GM12878 (cell line): ENCODE measurements around the gene MAD2L1BP.

Experiments
- CTCF ChIP-seq, 3 experiments: IDR thresholded peaks in 2 of 3; conservative IDR thresholded peaks in 1 of 3; 2 replicates each; pipeline ENCODE4 v1.5.1; 2011; ENCODE audit warnings: low read depth in 3 of 3, low read length in 3 of 3, mild to moderate bottlenecking in 3 of 3, control low read depth in 2 of 3, moderate library complexity in 2 of 3, inconsistent platforms in 1 of 3, mixed read lengths in 1 of 3; ENCODE audit not compliant: control insufficient read depth in 2 of 3, insufficient read depth in 1 of 3; ENCODE audit errors: extremely low read depth in 1 of 3
- ELK1 ChIP-seq: IDR thresholded peaks from 2 replicates; pipeline ENCODE4 v1.6.1; 2012; ENCODE audit warnings: low read depth, low read length, improper control_type of control experiment
- EP300 ChIP-seq, 2 experiments: fragments of 150-350 bp in 1 of 2; IDR thresholded peaks; 2 replicates each; pipeline ENCODE4 v1.6.1; 2011 to 2012; ENCODE audit warnings: low read depth in 2 of 2, low read length in 2 of 2, borderline replicate concordance in 1 of 2, improper control_type of control experiment in 1 of 2, inconsistent platforms in 1 of 2; ENCODE audit not compliant: control insufficient read depth in 1 of 2
- FOXM1 ChIP-seq: IDR thresholded peaks from 2 replicates; pipeline ENCODE4 v1.6.1; 2012; ENCODE audit warnings: low read depth, mild to moderate bottlenecking, inconsistent platforms, low read length, moderate library complexity
- IKZF1 ChIP-seq: fragments of 450-650 bp; conservative IDR thresholded peaks from 2 replicates; pipeline ENCODE4 v1.6.1; 2017; ENCODE audit warnings: antibody characterized with exemption, mild to moderate bottlenecking
- MYC ChIP-seq: IDR thresholded peaks from 2 replicates; pipeline ENCODE4 v1.6.1; 2011; ENCODE audit warnings: mild to moderate bottlenecking, low read length, moderate library complexity, inconsistent platforms; ENCODE audit not compliant: insufficient read depth, insufficient replicate concordance, insufficient read length, severe bottlenecking
- POLR2A ChIP-seq: IDR thresholded peaks from 2 replicates; pipeline ENCODE4 v1.6.1; 2011; ENCODE audit warnings: low read depth, mild to moderate bottlenecking, low read length
- RCOR1 ChIP-seq: conservative IDR thresholded peaks from 2 replicates; pipeline ENCODE4 v1.6.1; 2012; ENCODE audit warnings: low read depth, low read length, improper control_type of control experiment
- RFX5 ChIP-seq: IDR thresholded peaks from 2 replicates; pipeline ENCODE4 v1.6.1; 2011; ENCODE audit warnings: low read depth, low read length, improper control_type of control experiment
- TF ChIP-seq, protein P1 (sequence below): IDR thresholded peaks from 2 replicates; pipeline ENCODE4 v1.6.1; 2011; ENCODE audit warnings: mild to moderate bottlenecking, low read depth, low read length, moderate library complexity; ENCODE audit not compliant: insufficient replicate concordance

DNA sequence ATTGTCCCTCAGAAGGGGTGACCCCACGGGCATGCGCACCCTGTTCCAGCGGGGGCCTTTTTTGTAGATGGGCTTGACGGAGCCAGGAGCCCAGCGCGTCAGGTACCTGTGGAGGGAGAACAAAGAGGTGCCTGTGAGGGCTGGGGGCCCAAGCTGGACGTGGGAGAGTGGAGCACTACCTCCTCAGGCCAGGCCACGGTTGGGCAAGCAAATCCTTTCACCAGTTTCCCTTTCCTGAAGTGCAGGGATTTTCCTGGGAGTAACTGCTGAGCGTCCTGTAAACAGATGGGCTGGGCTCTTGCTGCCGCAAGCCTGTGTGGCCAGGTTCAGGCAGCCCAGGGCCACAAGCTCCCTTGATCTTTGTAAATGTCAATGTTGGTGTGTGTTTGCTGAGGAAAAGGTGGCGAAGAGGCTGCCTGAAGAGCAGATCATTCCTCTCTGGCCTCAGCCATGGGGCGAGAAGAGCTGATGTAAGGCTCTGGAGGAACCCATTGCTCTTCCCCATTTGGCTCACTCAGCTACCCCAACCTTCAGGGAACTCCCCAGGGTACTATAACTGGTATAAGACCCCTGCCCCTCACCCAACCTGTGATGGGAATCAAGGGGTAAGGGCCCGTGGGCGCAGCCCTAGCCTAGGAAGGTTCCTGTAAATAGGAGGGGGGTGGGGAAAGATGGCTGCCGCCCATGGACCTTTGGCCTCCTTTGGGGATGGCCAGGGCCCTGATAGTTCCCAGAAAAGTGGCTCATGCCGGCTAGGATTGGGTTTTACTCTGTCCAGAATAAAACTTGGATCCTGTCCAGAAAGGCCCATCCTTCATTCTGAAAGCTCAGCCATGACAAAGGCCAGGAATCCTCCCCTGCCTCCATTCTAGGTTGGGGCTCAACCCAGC lies 36.4 kb downstream of the MAD2L1BP start:
- TF ChIP-seq EP300 (IDR thresholded peaks at IDR 0.05; ENCODE audit: borderline replicate concordance in 1 of 2, control insufficient read depth in 1 of 2, low read depth in 2 of 2, low read length in 2 of 2) (no peak), RFX5 (no peak), POLR2A (0 out of 2 replicates have a peak, but pooled peaks have one; percentile 2), IKZF1 (no peak), CTCF (IDR thresholded peaks at IDR 0.05 in 2 of 3, conservative IDR thresholded peaks at IDR 0.05 in 1 of 3; ENCODE audit: control insufficient read depth in 2 of 3, extremely low read depth in 1 of 3, insufficient read depth in 1 of 3, low read depth in 3 of 3, low read length in 3 of 3) (no peak), RCOR1 (no peak), ELK1 (no peak), FOXM1 (no peak), MYC (no peak)
- TF ChIP-seq, protein P1, sequence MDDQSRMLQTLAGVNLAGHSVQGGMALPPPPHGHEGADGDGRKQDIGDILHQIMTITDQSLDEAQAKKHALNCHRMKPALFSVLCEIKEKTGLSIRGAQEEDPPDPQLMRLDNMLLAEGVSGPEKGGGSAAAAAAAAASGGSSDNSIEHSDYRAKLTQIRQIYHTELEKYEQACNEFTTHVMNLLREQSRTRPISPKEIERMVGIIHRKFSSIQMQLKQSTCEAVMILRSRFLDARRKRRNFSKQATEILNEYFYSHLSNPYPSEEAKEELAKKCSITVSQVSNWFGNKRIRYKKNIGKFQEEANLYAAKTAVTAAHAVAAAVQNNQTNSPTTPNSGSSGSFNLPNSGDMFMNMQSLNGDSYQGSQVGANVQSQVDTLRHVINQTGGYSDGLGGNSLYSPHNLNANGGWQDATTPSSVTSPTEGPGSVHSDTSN, result no peak
